ENCODE measurements around the gene STARD8. TPM values are rescaled to one million over a fixed set of nuclear protein-coding genes. Genes with fewer than 3 reads are reported as not detected.

The STARD8 gene
- total RNA-seq, 2 donors from 2014 or later: 15.8 to 19.8 TPM

GRCh38 chrX:68758671-68759070 lies 111.2 kb downstream of the STARD8 start:
- no peak for ATAC-seq (ENCODE audit: insufficient number of reproducible peaks, low FRiP score, low read depth)
- Histone ChIP-seq H3K9me3 (no peaks in the 10 kb centered on the region), H3K36me3 (no peaks in the 10 kb centered on the region), H3K27ac (no peak overlapping the region), H3K4me1 (ENCODE audit: control insufficient read depth in 1 of 2, low read depth in 2 of 2) (no peaks in the 10 kb centered on the region), H3K27me3 (replicated peaks; ENCODE audit: insufficient read depth) (no peaks in the 10 kb centered on the region), H3K4me3 (no peak overlapping the region)
- no peak for DNase-seq (ENCODE audit: low spot score)
- TF ChIP-seq CTCF (IDR thresholded peaks at IDR 0.05): no peak

- Histone ChIP-seq H3K36me3 (no peaks in the 10 kb centered on the region), H3K4me1 (ENCODE audit: control insufficient read depth in 1 of 2, low read depth in 2 of 2) (no peaks in the 10 kb centered on the region), H3K27me3 (replicated peaks; ENCODE audit: insufficient read depth) (no peaks in the 10 kb centered on the region), H3K27ac (no peak overlapping the region), H3K9me3 (no peaks in the 10 kb centered on the region), H3K4me3 (no peak overlapping the region)
- no peak for TF ChIP-seq CTCF (IDR thresholded peaks at IDR 0.05)
- DNase-seq (ENCODE audit: low spot score): no peak
- no peak for ATAC-seq (ENCODE audit: insufficient number of reproducible peaks, low FRiP score, low read depth)
Measured at GRCh38 chrX:68761086-68761485, 113.6 kb downstream of the STARD8 start.

GRCh38 chrX:68762766-68763165 lies 115.3 kb downstream of the STARD8 start:
- DNase-seq (ENCODE audit: low spot score): no peak
- H3K36me3 ChIP-seq: no peaks in the 10 kb centered on the region
- no peaks in the 10 kb centered on the region for H3K9me3 ChIP-seq
- no peak for TF ChIP-seq CTCF (IDR thresholded peaks at IDR 0.05)
- no peaks in the 10 kb centered on the region for H3K4me1 ChIP-seq (ENCODE audit: control insufficient read depth in 1 of 2, low read depth in 2 of 2)
- no peak for ATAC-seq (ENCODE audit: insufficient number of reproducible peaks, low FRiP score, low read depth)
- no peak overlapping the region for H3K4me3 ChIP-seq
- no peaks in the 10 kb centered on the region for H3K27me3 ChIP-seq (replicated peaks; ENCODE audit: insufficient read depth)
- no peak overlapping the region for H3K27ac ChIP-seq

GRCh38 chrX:68763481-68763880 lies 116.0 kb downstream of the STARD8 start:
- TF ChIP-seq CTCF (IDR thresholded peaks at IDR 0.05): no peak
- H3K27ac ChIP-seq: no peak overlapping the region
- H3K4me1 ChIP-seq (ENCODE audit: control insufficient read depth in 1 of 2, low read depth in 2 of 2): no peaks in the 10 kb centered on the region
- no peaks in the 10 kb centered on the region for H3K36me3 ChIP-seq
- no peaks in the 10 kb centered on the region for H3K27me3 ChIP-seq (replicated peaks; ENCODE audit: insufficient read depth)
- DNase-seq (ENCODE audit: low spot score): no peak
- H3K4me3 ChIP-seq: no peak overlapping the region
- ATAC-seq (ENCODE audit: insufficient number of reproducible peaks, low FRiP score, low read depth): no peak
- H3K9me3 ChIP-seq: no peaks in the 10 kb centered on the region

Other genes with a start within 250 kb of the STARD8 start
- 1 to 10 TPM; 5.0 to 5.9 TPM for gene OPHN1, start 214.2 kb upstream of the STARD8 start, total RNA-seq
- gene YIPF6, start 148.6 kb upstream of the STARD8 start, total RNA-seq: 10 to 100 TPM; 24.0 to 35.6 TPM
- gene EFNB1, start 181.4 kb downstream of the STARD8 start, total RNA-seq: 10 to 100 TPM; 19.4 to 21.7 TPM

All from thoracic aorta (tissue), 2 donors.